AML-193 (cell line): ENCODE measurements around the gene KCNK2.

Experiments
- DNase-seq, 2 experiments: peaks; one replicate each; lab custom pipeline; 2025; lab: John Stamatoyannopoulos, UW

The KCNK2 gene

GRCh38 chr1:215101511-215101910 is 19.0 kb downstream of the KCNK2 start:
- no peak for DNase-seq

DNA sequence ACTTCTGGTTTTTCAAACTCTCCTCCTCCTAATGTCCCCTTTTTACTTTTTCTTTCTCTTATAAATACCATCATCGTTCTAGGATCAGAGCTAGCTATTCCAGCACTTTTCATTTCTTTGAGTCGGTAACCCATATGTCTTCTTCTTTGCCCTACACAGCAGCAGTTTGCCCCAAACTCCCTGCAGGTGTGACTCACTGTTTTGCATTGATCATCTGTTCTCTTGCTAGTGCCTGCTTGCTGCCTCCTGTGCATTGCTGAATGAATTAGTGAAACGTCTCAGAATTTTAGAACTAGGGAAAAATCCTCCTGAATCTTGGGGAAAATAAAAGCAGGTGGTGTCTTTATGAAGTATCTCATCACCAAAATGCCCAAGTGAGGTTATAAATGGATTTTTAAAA is 21.7 kb downstream of the KCNK2 start:
- DNase-seq = no peak

DNA sequence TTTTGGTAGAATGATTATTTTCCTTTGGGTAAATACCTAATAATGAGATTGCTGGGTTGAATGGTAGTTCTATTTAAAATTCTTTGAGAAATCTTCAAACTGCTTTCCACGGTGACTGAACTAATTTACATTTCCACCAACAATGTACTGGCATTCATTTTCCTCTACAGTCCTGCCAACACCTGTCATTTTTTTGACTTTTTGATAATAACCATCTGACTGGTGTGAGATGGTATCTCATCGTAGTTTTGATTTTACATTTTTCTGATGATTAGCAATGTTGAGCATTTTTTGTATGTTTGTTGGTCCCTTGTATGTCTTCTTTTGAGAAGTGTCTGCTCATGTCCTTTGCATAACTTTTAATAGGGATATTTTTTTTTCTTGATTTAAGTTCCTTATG is 23.5 kb downstream of the KCNK2 start:
- no peak for DNase-seq

DNA sequence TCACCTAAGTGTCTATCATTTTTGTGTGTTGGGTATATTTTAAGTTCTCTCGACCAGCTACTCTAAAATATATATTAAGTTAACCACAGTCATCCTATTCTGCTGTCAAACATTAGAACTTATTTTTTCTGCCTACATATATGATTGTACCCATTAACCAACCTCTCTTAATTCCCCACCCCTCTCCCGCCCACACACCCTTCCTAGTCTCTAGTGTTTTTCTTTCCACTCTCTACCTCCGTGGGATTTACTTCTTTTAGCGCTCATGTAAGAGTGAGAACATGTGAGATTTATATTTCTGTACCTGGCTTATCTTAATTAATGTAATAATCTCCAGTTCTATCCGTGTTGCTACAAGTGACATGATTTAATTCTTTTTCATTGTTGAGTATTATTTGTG is 26.6 kb downstream of the KCNK2 start:
- no peak for DNase-seq

- no peak for DNase-seq
Measured at GRCh38 chr1:215111916-215112315, 29.4 kb downstream of the KCNK2 start.

DNA sequence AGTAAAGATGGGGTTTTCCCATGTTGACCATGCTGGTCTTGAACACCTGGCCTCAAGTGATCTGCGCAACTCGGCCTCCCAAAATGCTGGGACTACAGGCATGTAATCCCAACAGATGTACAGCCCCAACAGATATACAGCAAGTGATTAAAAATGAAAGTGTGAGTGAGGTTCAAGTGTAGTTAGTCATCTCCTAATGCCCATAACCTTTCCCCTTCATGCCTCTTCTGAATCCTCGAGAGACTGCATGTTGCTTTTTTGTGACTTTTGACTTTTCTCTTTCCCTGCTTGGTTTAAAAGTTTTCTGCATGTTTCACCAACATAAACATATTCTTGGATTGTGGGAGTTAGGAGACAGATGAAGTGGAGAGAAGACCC is 31.2 kb downstream of the KCNK2 start:
- DNase-seq = no peak

GRCh38 chr1:215114154-215114933 is 31.8 kb downstream of the KCNK2 start:
- DNase-seq = no peak

DNA sequence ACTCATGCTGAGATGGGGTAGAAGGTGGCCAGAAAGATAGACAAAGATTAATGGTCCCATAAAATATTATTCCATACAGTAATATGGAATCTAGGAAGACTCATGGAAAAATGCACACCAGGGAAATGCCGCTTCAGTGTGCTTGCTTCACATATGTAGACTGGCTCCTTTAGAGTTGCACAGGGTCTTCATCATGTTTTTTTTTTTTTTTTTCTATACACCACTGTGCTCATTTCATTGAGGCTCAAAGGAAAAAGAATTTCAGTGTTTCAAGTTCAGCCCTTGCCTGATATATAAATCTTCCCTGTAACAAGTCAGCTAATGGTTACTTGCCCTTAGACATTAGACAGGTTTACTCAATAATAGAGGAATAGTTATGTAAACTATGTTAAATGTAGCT is 33.2 kb downstream of the KCNK2 start:
- DNase-seq = no peak

- DNase-seq = no peak
Measured at GRCh38 chr1:215118081-215118480, 35.5 kb downstream of the KCNK2 start.

DNA sequence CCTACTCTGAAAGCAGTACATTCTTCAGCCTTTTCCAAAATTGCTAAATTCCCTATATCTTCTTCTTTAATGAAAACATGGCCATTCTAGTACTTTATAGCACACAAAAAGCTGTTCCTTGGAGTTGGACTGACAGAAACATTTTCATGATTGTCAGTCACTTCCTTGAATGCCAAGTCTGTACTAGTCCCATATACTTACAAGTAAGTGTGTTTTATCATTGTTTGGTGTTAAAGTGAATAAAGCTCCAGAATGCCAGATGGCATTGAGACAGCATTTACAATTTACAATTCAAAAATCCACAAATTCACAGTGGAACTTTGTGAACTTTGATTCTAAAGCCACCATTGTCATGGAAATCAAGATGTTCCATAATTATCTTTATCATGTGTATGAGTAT is 36.5 kb downstream of the KCNK2 start:
- no peak for DNase-seq

DNA sequence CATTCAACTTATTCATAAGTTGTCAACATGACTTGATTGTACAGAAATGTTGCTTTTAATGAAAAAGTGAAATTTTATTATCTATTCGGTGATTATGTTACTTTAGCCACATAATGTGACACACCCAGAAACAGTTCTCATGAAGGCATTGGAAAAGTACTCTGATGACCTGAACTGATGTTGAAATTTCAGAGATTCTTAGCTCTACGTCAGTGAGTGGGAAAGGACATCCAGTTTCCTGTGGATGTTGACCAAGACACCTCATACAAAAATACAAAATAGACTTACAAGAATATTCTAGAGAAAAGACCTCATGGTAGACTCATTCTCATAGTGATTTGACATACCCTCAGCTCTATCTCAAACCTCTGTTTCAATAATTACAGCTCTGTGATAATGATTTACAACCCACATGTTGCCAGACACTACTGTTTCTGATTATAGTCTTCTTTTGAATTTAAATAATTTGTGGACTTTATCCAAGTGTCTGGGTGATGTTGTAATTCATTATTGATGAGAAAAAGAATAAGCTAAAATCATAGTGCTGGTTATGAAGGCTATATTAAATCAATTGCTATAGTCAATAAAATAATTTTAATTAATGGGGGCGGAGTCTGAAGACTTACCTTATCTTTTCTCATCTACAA is 37.3 kb downstream of the KCNK2 start:
- no peak for DNase-seq

GRCh38 chr1:215128504-215128903 is 46.0 kb downstream of the KCNK2 start:
- DNase-seq = no peak

DNA sequence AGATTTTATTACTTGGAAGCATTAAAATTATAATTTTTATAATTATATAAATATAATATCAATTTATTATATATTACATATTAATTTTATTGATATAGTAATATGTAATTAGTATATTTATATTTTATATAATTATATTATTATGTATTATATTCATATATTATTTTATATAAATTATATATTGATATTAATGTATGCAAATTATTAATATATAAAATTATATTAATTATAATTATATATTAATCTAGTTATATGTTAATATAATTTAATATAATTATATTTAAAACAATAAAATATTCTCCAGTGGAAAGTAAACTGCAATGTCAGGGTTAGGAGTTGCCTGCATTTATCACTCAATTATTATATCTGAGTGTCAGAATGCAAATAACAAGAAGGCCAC is 48.8 kb downstream of the KCNK2 start:
- no peak for DNase-seq

DNA sequence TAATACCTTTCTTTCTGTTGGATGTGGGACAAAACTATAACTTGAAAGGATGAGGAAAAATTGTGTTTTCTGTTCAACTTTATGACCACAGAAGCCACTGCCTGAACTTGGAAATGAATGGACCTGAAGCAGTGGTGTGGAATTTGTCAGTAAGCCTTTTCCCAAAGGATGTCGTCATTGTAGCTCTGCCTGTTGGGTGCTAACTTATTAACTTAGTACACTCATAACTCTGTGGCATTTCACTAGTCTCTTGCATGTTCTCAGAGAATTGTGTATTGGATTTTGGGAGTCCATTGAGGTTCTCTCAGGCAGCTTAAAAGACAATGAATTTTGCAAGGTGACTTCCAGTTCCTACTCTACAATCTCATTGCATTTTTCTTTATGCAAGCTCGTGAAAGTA is 49.6 kb downstream of the KCNK2 start:
- no peak for DNase-seq

DNA sequence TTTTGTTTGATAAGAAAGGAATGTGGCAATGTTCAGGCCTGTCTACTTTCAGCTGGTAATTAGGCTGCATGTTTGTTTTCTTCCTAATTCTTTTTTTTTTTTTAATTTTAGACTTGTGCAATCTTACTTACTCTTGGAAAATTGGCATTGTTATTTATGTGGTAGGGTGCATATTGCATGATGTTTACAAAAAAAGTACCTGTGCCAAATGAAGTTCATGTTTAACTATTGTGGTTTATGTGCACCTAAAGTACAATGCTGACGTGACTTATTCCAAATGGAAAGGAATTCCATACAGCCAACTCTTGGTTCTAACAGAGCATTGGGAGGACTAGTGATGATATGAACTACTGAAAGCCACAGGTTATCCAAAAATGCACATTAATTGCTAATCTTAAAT is 51.0 kb downstream of the KCNK2 start:
- DNase-seq = no peak

DNA sequence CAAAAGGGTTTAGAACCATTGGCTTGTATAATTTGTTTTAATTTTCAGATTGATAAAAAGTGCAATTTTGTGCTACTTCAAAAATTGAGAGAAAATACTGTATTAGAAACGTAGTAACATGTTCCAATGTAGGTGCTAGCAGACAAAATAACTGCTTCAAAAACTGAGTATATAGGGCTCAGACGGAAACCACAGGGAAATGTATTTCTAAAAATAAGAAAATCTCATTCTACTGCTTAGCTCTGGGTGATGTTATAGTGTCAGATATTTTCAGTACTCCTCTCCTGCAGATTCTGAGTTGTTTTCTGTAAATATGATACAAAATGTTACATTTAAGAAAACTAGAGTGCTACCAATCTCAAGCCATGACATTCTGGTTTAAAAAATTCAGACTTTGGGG is 55.4 kb downstream of the KCNK2 start:
- no peak for DNase-seq

DNA sequence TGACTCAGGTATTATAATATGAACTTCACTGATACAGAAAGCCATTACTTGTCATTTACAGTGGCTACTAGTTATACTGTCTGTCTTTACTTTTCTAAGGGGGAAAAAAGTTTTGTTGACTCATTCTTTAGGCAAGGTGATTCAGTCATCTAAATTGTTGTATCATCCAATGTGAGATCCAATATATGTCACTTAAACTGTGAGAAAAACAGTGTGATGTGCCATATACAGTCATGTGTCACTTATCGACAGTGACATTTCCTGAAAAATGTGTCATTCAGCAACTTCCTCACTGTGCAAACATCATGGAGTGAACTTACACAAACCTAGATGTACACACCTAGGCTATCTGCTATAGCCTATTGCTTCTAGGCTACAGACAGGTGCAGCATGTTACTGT is 57.6 kb downstream of the KCNK2 start:
- DNase-seq = no peak

DNA sequence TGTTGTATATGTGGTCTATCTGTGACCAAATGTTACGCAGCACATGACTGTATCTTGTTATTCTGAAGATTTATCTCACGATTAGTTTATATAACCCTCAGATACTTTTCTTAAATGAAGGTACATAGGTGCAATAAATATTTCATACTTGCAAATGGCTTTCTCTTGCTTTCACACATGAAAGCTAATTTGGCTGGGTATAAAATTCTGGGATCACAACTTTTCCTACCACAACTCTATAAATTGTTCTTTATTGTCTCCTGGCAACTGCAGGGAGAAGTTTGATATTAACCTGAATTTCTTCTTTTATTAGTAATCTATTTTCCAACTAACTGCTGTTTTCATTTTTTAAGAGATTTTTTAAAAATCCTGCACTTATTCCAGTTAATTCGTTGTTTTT is 58.9 kb downstream of the KCNK2 start:
- no peak for DNase-seq

DNA sequence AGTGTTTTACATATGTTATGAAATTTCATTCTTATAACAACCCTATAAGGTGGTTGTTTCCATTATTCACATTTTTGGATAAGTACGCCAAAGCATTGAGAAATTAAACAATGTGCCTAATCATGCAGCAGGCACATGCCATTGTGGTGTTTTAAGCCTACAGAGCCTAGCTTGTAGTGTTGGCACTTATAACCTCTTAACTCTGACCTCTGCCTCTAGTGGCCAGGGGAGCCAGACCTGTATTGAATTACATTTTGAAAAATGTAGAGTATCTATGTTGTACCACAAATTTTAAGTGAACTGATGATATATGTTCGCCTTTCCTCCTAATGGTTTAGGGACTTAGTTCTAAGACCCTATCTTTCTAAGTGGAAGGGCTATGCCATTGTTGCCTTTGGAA is 61.0 kb downstream of the KCNK2 start:
- DNase-seq = no peak

GRCh38 chr1:215146240-215146975 is 63.9 kb downstream of the KCNK2 start:
- peak; percentile 81 to 86 for DNase-seq

DNA sequence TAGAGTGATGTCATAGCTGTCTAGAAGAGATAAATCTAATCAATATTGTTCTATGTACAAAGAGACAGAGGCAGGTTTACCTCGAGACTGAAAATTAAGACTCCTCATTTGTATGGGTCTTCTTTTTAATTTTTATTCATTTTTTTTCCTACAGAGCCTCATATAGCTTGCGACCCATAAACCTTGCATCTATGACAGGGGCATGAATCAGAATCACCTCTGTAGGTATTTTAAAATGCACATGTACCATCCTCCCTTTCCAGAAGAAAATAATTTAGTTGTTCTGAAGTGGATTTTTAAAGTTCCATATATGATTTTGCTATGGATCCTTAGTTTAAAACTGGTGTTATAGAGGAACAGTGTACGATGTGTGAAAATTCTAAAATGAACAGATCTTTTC is 64.5 kb downstream of the KCNK2 start:
- no peak for DNase-seq

- no peak for DNase-seq
Measured at GRCh38 chr1:215151841-215152549, 69.5 kb downstream of the KCNK2 start.

GRCh38 chr1:215156232-215156631 is 73.7 kb downstream of the KCNK2 start:
- DNase-seq = no peak
